MCF 10A (cell line): ENCODE data around the gene SLC25A10. TPM values are rescaled to one million over a fixed set of nuclear protein-coding genes. Genes with fewer than 3 reads are reported as not detected.
A peak's percentile ranks its signal among the peaks of the same experiment; 100 is the strongest.

Experiments used
- BruUV-seq: library from RNA; stranded (reverse); fragments of 400-500 nt; replicated peaks from 2 replicates; lab custom pipeline; 2021; lab: Mats Ljungman, UMichigan
- CTCF ChIA-PET: fragments of 300-600 bp; sonication (Branson Sonifier 250); formaldehyde crosslinking; extraction: SDS; loops from one replicate; lab custom pipeline; 2021; ENCODE audit warnings: antibody characterized with exemption, inconsistent platforms; lab: Yijun Ruan, JAX
- POLR2A ChIA-PET: fragments of 300-600, 350-650 bp; sonication (Branson Sonifier 250); formaldehyde crosslinking; extraction: SDS; loops from one replicate; lab custom pipeline; 2020; ENCODE audit warnings: antibody characterized with exemption, inconsistent platforms; lab: Yijun Ruan, JAX
- DNase-seq: peaks from one replicate; pipeline ENCODE4 v3.0.0-alpha.2; 2018; ENCODE audit not compliant: unreplicated experiment
- H3K27ac Mint-ChIP-seq: one replicate; pipeline ENCODE4 v1.8.0; 2022; ENCODE audit warnings: mild to moderate bottlenecking, low read depth, mixed read lengths; ENCODE audit not compliant: unreplicated experiment
- H3K27me3 Mint-ChIP-seq: one replicate; pipeline ENCODE4 v1.8.0; 2022; ENCODE audit warnings: mixed read lengths; ENCODE audit not compliant: insufficient read depth, unreplicated experiment
- H3K36me3 Mint-ChIP-seq: one replicate; pipeline ENCODE4 v1.8.0; 2022; ENCODE audit warnings: mild to moderate bottlenecking, moderate library complexity, mixed read lengths; ENCODE audit not compliant: insufficient read depth, unreplicated experiment
- H3K4me1 Mint-ChIP-seq: one replicate; pipeline ENCODE4 v1.8.0; 2022; ENCODE audit warnings: mixed read lengths; ENCODE audit not compliant: insufficient read depth, unreplicated experiment
- H3K4me3 Mint-ChIP-seq: one replicate; pipeline ENCODE4 v1.8.0; 2022; ENCODE audit warnings: mild to moderate bottlenecking, moderate library complexity, mixed read lengths; ENCODE audit not compliant: unreplicated experiment
- H3K9me3 Mint-ChIP-seq: one replicate; pipeline ENCODE4 v1.8.0; 2022; ENCODE audit warnings: mixed read lengths; ENCODE audit not compliant: unreplicated experiment
- intact Hi-C: fragments of 100-400 bp; cut with micrococcal nuclease; formaldehyde crosslinking; loops from 2 replicates; pipeline ENCODE4 v1.14.1; 2022
- total RNA-seq: library from RNA; stranded (reverse); gene quantifications from 2 replicates; pipeline ENCODE4 v1.2.3, GENCODE V29; 2022
- TF ChIP-seq, protein P1 (sequence below): fragments of 200-600 bp; IDR thresholded peaks from one replicate; pipeline ENCODE4 v1.8.0; 2022; ENCODE audit warnings: antibody characterized with exemption, mild to moderate bottlenecking; ENCODE audit not compliant: unreplicated experiment

The SLC25A10 gene
- total RNA-seq, 1 experiment from 2014 or later: 9.5 TPM

DNA sequence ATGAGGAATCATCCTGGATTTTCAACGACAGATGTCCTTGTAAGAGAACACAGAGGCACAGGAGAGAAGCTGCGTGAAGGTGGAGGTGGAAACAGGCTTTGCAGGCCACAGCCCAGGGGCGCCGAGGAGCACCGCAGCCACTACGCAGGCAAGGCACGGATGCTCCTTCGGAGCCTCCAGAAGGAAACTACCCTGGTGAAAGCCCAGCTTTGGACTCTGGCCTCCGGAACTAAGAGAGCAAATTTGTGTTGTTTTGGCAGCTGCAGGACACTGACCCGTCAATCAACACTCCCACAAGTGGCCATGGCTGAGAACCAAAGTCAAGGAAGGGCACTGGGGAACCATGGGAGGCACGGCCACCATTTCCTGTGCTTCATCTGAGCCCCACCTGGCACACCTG is 31.9 kb upstream of the SLC25A10 start:
- H3K4me3 Mint-ChIP-seq: no peak overlapping the region
- TF ChIP-seq, protein P1, sequence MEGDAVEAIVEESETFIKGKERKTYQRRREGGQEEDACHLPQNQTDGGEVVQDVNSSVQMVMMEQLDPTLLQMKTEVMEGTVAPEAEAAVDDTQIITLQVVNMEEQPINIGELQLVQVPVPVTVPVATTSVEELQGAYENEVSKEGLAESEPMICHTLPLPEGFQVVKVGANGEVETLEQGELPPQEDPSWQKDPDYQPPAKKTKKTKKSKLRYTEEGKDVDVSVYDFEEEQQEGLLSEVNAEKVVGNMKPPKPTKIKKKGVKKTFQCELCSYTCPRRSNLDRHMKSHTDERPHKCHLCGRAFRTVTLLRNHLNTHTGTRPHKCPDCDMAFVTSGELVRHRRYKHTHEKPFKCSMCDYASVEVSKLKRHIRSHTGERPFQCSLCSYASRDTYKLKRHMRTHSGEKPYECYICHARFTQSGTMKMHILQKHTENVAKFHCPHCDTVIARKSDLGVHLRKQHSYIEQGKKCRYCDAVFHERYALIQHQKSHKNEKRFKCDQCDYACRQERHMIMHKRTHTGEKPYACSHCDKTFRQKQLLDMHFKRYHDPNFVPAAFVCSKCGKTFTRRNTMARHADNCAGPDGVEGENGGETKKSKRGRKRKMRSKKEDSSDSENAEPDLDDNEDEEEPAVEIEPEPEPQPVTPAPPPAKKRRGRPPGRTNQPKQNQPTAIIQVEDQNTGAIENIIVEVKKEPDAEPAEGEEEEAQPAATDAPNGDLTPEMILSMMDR: no peak
- ChIA-PET CTCF (interaction anchor here (0.7 kb wide), 1 partner anchor 567 kb away, joined by 3 read pairs; no protein-coding TSS in a partner anchor), POLR2A (interaction anchor here (1.2 to 1.6 kb wide), 5 partner anchors 10 to 31 kb away, joined by 3 to 7 read pairs (median 5); partner anchors contain the start of genes CCDC137, MRPL12 and OXLD1)
- no peaks in the 10 kb centered on the region for H3K27me3 Mint-ChIP-seq
- peaks cover 19% of the 10 kb centered on the region for H3K36me3 Mint-ChIP-seq
- DNase-seq: no peak
- H3K27ac Mint-ChIP-seq: no peak overlapping the region
- BruUV-seq: no TSS peak
- intact Hi-C loops: no loop called here
- H3K4me1 Mint-ChIP-seq: peaks cover 5% of the 10 kb centered on the region
- H3K9me3 Mint-ChIP-seq: no peaks in the 10 kb centered on the region

DNA sequence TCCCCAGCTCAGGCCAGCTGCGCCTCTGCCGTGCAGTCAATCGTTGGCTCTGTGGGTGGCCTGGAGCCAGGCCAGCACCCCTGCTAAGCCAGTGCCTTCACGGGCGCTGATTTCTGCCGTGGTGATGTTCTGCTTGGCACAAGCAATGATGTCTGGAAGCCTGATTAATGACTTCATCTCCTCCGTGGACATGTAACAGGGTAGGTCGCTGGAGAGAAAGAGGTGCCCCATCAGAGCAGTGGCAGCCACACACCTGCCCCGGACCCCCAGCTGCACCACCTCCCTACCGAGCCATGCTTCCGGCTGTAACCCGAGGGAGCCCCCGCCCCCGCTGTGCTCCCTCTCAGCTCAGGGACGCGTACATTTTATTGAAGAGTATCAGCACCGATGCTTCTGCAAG is 30.4 kb upstream of the SLC25A10 start:
- intact Hi-C loops: loop anchor here (2.0 kb wide), 1 partner anchor 15 kb away; the partner anchor contains the start of genes CCDC137 and OXLD1
- no peaks in the 10 kb centered on the region for H3K27me3 Mint-ChIP-seq
- no TSS peak for BruUV-seq
- no peaks in the 10 kb centered on the region for H3K9me3 Mint-ChIP-seq
- TF ChIP-seq, protein P1: no peak
- H3K4me1 Mint-ChIP-seq: peaks cover 5% of the 10 kb centered on the region
- H3K36me3 Mint-ChIP-seq: peaks cover 30% of the 10 kb centered on the region
- no peak overlapping the region for H3K4me3 Mint-ChIP-seq
- DNase-seq: no peak
- ChIA-PET POLR2A (interaction anchor here (0.6 to 5.0 kb wide), 6 partner anchors 16 to 1424 kb away, joined by 3 to 101 read pairs (median 30); partner anchors contain the start of genes CCDC137, NPLOC4, OXLD1 and SLC25A10), CTCF (interaction anchor here (1.1 kb wide), 1 partner anchor 9 kb away, joined by 3 read pairs; no protein-coding TSS in a partner anchor)
- no peak overlapping the region for H3K27ac Mint-ChIP-seq

DNA sequence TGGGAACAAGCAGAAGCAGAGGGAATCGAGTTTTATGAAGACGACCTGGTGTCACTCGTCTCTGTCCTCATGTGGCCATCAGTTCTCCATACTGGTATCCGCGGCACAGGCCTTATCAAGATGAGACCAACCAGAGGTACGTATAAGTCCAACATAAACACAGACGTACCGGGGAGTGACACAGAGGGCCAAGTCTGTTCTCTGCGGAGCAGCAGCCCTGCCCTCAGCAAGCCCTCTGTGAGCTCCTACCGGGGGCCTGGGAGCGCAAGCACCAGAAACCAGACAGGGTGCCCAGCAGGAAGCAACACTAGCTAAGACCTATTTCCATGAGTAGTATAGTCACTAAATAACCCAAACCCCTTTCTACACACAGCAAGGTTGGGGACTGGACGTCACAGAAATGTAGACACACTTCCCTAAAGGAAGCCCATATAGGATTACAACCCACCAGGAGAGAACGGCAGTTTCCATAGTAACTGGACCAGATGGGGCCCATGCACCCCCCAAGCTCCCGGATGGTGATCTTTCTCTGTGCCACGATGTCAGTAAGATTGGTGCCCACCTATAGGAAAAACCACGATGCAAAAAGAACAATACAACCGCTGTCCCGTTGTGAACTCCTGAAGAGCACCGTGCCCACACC is 29.4 kb upstream of the SLC25A10 start:
- H3K27me3 Mint-ChIP-seq: no peaks in the 10 kb centered on the region
- ChIA-PET POLR2A (interaction anchor here (0.6 to 5.0 kb wide), 13 partner anchors 13 to 1425 kb away, joined by 3 to 122 read pairs (median 11); partner anchors contain the start of genes CCDC137, FAAP100, MRPL12 and NDUFAF8), CTCF (interaction anchor here (0.8 to 1.1 kb wide), 2 partner anchors 10 to 14 kb away, joined by 3 read pairs; no protein-coding TSS in a partner anchor)
- TF ChIP-seq, protein P1: no peak
- H3K36me3 Mint-ChIP-seq: peaks cover 40% of the 10 kb centered on the region
- BruUV-seq: no TSS peak
- H3K9me3 Mint-ChIP-seq: no peaks in the 10 kb centered on the region
- no peak for DNase-seq
- intact Hi-C loops: loop anchor here (1.0 to 2.0 kb wide), 2 partner anchors 16 to 45 kb away; partner anchors contain the start of genes CCDC137, NPLOC4, OXLD1 and TSPAN10
- H3K27ac Mint-ChIP-seq: peak overlapping the region; percentile 89
- H3K4me3 Mint-ChIP-seq: peak overlapping the region; percentile 91
- peaks cover 5% of the 10 kb centered on the region for H3K4me1 Mint-ChIP-seq

DNA sequence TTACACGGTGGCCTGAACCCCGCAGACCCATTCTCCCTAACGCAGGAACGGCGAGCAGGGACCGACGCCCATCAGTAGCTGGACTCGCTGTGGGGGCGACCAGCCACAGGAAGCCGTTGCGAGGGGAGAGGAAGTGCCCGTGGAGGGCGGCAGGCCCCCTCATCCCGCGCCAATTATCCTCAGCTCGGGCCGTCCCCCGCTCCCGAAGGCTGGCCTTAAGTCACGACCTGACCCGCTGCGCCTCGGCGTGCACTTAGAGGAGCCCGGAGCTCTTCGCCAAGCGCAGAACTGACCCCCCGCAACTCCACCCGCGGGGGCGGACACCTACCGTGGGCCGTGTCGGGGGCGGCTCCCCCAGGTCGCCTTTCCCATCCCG is 28.9 kb upstream of the SLC25A10 start:
- H3K9me3 Mint-ChIP-seq: no peaks in the 10 kb centered on the region
- CTCF ChIA-PET: interaction anchor here (0.8 to 1.0 kb wide), 2 partner anchors 15 to 31 kb away, joined by 3 read pairs; no protein-coding TSS in a partner anchor
- peaks cover 41% of the 10 kb centered on the region for H3K36me3 Mint-ChIP-seq
- peaks cover 5% of the 10 kb centered on the region for H3K4me1 Mint-ChIP-seq
- H3K27me3 Mint-ChIP-seq: no peaks in the 10 kb centered on the region
- no peak for DNase-seq
- H3K4me3 Mint-ChIP-seq: peak overlapping the region; percentile 91
- TF ChIP-seq, protein P1: no peak
- intact Hi-C loops: loop anchor here (1.0 to 2.0 kb wide), 2 partner anchors 16 to 46 kb away; partner anchors contain the start of genes CCDC137, NPLOC4, OXLD1 and TSPAN10
- peak overlapping the region; percentile 89 for H3K27ac Mint-ChIP-seq
- POLR2A ChIA-PET: interaction anchor here (0.7 to 5.0 kb wide), 22 partner anchors 9 to 444 kb away, joined by 3 to 122 read pairs (median 6); partner anchors contain the start of genes CCDC137, FAAP100, MCRIP1 and MRPL12
- no TSS peak for BruUV-seq
